GM11168 (cell line): ENCODE measurements around the gene GAK.

ENCODE experiments used
- in situ Hi-C: fragments of 300-500 bp; cut with MboI; formaldehyde crosslinking; loops from one replicate; pipeline ENCODE4 v1.12.0; 2022; ENCODE audit warnings: low sequenced_read_pairs; ENCODE audit not compliant: unreplicated experiment

GAK gene

DNA sequence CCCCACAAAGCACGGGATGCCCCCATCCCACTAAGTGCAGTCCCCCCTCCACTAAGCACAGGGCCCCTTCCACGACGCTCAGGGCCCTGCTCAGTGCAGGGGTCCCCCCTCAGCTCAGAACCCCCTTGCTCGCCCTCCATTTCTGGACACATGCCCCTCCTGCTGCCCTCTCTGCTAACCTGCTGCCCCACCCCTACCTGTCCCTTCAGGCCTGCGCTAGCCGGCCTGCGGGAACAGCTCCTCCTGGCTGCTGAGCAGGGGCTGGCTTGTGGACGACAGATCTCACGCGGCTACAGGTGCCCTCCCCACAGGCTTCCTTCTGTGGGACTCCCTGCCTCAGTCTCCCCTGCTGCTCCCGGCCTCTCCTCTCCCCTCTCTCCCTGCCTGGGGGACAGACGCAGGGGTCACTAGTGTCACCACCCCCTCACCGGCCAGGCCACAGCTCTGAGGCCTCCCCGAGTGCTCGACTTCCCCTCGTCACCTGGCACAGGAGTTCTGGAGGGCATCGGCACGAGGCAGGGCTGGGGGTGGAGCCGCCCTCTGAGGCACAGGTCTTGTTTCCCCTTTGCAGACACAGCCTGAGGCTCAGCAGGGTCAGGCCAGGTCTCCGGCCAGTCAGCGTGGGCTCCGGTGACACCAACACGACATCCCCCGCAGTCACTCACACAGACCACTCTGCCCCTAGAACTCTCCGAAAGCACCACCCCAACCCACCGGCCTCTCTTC, 21.6 kb downstream of the GAK start:
- in situ Hi-C loops, result no loop called here

DNA sequence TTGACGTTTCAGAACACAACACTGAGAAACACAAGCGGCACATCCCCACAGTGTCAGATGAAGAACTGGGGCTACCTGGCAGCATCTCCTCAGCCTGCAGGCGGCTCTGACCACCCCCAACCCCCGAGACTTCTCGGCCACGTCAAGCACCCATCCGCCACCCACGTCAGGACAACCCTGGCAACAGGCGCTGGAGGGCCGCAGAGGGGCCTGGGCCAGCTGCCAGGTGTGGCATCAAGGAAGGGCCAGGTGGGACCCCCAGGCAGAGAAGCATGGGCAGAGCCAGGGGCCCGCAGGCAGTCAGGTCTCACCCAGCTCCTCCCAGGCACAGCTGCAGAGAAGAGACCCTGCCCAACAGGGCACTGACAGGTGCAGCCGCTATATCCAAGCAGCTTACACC, 22.3 kb downstream of the GAK start:
- in situ Hi-C loops, result no loop called here

DNA sequence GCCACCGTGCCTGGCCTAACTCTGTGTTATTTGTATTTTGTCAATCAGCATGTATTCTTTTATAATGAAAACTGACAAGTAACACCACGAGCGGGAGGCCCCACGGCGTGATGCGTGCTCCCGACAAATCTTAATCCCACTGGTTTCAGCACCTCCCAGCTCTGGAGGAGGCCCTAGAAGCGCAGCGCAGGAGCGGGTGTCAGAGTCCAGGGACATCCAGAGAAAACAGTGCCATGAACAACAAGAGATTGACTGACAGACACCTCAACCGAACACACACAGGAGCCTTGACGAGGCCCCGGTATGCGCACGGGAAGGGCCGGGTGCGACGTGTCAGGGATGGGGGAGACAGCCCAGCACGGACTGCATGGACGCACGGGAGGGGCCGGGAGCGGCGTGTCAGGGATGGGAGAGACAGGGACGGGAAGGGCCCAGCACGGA, 23.0 kb downstream of the GAK start:
- in situ Hi-C loops, result no loop called here

- in situ Hi-C loops, result no loop called here
These were observed 24.3 kb downstream of the GAK start for GRCh38 chr4:907691-908425.

DNA sequence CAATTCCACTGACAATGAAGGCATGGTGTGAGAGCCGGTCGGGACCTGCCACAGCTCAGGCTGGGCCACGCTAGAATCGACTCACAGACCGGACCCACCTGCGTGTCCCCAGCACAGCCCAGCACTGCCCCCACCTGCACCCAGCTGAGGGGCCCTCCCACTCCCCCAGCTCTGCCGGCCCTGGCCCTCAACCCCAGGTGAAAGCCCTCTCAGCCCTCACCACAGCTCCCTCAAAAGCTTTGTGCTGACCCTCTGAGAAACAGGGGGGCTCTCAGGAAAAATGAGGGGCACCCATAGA, 25.1 kb downstream of the GAK start:
- in situ Hi-C loops, result no loop called here

DNA sequence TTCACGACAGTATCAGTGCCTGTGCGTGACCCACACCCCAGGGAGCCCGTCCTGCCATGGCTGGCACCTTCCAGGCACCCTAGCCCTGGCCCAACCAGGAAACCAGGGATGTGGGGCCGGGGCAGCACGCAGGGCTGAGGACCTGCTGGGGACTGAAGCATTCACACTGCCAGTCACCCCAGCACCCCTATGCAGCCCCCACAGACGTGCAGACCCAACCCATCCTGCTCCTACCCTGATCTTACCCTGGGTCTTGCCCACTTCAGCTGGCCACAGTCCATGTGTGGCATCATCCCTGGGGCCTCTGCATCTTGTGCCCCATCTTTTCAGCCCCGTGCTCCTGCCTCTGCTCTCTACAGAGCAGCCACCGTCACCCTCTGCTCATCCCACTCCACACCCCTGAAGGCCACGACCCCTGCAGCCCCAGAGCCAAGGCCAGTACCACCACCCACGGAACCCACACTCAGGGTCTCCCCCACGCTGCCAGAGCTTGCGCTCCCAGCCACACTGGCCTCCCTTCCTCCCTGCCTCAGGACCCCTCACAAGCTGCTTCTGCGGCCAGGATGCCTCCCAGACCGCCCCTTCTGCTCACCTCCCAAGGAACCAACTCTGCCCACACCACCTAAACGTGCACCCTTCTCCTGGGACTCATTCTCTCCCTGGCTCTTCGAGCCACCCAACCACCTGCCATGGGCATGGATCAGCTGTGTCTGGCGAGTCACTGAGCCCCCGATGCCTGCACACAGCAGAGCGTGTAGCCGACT, 25.6 kb downstream of the GAK start:
- in situ Hi-C loops, result no loop called here

- in situ Hi-C loops, result no loop called here
These were observed 26.4 kb downstream of the GAK start for GRCh38 chr4:905485-906338.

- in situ Hi-C loops, result no loop called here
These were observed 28.8 kb downstream of the GAK start for GRCh38 chr4:903066-904046.

DNA sequence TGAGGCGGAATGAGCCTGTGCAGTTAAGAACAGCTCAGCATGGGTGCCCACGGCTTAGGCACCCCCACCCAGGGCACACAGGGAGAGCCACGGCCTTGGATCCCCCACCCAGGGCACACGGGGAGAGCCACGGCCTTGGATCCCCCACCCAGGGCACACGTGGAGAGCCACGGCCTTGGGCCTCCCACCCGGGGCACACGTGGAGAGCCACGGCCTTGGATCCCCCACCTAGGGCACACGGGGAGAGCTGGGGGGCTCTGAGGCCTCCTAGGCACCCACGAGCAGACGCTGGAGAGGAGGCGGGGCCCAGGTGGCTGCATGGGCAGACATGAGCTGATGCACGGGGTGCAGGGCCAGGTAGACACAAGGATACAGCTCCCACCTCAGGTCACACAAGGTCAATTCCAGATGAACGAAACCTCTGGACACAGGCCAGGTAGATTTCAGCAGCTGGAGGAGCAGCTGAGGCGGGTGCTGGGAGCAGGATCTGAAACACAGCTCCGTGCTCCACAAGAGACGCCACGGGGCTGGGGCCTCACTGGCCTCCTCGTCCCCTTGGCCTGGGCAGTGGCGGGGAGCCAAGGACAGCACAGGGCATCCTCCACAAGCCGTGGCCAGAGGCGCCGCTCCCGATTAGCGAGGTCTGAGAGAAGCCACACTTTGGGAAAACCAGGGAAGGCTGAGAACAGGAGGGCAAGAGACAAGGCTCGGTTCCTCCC, 30.8 kb downstream of the GAK start:
- in situ Hi-C loops, result no loop called here

DNA sequence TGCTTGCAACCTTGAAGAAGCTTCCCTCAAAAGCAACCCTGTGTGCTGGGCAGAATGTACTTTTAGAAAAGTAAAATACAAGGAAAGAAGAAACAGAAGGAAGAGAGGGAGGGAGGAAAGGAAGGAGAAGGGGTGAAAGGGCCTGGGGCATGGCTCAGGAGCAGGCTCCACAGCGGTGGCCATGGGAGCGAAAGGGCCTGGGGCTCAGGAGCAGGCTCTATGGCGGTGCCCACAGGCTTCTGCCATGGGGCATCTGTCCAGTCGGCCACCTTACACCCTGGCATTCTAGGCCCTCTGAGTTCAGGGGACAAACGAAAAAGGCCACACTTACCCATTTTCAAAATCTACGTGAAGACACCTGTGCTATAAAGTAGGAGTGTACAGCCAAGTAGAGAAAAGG, 31.4 kb downstream of the GAK start:
- in situ Hi-C loops, result no loop called here

DNA sequence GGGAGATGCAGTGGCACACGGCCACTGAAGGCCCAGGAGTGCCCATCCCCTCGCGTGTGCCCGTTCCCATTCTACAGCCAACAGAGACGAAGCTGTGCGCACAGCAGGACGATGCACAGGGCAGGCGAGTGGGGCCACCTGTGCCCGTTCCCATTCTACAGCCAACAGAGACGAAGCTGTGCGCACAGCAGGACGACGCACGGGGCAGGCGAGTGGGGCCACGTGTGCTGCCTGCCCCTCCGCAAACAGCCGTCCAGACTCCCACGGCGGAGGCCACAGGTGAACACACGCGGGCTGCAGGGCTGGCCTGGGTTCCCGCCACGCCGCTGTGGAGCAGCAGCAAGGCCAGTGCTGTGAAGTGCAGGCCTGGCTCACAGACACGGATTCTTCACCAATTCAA, 32.0 kb downstream of the GAK start:
- in situ Hi-C loops, result no loop called here

- in situ Hi-C loops, result no loop called here
These were observed 32.6 kb downstream of the GAK start for GRCh38 chr4:899556-899906.

- in situ Hi-C loops, result no loop called here
These were observed 33.1 kb downstream of the GAK start for GRCh38 chr4:898869-899555.

DNA sequence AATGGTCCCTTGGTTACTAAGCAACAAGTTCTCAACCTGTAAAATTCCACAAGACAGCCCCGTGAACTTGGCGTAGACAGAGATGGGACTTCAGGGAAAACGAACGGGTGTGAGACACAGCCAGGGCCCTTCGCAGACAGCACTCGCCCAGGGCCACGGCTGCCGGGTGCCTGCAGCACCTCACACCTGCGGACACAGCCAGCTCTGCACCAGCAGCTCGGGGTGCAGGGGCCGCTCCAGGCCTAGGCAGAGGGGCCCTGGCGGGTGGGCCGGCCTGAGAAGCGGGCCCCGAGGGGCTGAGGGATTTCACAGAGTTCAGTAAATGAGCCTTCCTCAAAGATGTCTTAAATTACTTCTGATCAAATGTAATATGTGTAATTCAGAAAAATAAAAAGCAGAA, 34.0 kb downstream of the GAK start:
- in situ Hi-C loops, result no loop called here

GRCh38 chr4:896630-897029, 35.5 kb downstream of the GAK start:
- in situ Hi-C loops, result no loop called here

- in situ Hi-C loops, result no loop called here
These were observed 35.9 kb downstream of the GAK start for GRCh38 chr4:896216-896615.

GRCh38 chr4:895596-895995, 36.5 kb downstream of the GAK start:
- in situ Hi-C loops, result no loop called here

GRCh38 chr4:893995-894705, 38.0 kb downstream of the GAK start:
- in situ Hi-C loops, result no loop called here
